ENCODE data around the gene BEX2.
A peak's percentile ranks its signal among the peaks of the same experiment; 100 is the strongest.
"Not testable (repeated sequence)": the region's sequence is repeated elsewhere in the genome, so short reads cannot be mapped to it uniquely, and the experiment has no call there.

The BEX2 gene

DNA sequence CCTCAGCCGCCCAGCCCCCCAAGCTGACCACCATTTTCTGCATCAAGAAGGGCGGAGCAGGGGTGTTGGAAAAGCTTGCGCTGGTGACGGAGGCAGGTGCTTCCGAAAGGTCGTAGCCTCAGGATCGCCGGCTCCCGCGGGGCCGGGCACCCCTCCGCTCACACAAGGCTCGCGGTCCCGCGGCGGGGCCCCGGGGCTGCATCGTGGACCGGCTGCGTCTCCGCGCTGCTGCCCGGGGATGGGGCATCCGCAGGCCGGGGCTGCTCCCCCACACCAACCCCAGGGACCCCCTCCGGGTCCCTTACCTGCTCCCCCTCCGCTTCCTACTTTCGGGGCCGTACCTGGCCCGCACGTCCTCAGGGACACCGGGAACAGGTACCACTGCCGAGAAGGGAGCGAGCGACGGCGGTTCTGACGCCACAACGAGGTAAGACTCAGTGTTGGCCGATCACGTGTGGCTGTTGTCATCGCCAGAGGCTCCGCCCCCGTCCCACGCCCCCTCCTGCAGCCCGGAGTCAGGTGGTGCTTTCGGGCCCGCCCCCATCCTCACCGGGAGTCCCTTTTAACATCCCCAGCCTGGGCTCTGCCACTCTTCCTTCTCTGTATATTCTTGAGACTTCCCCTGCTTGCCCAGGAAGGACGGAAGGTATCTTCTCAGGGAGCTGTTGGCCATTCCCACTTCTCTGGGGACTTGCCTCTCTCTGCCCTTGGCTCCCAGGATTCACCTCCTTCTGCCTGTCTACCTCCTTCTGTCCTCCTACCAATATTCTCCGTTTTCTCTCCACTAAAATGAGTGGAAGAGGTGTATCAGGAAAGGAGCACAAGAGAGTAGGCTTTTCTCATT lies at the start of gene BEX2:
BEX2 (minus strand) TSS at position 436 of the 844 bp plus-strand sequence. CDS start 1,014 bp downstream, outside the sequence.
- ATAC-seq: peak; percentile 99 to 100

DNA sequence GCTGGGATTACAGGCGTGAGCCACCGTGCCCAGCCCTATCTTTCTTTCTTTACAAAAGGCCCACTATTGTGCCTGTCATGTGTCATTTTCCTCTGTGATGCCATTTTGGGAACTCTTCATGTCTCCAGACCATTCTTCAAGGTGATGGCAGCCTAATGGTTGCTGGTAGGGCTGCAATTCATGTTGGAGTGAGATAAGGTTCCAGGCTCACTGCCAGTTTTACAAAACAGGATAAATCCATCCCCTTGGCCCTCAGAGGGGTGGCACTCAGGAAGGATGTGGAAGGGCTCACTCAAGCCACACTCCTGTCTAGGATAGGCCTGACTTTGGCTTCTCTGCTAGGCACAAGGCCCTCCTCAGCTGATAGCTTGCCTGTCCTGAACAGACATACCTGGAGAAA lies 49.3 kb upstream of the BEX2 start:
- no peak for ATAC-seq

DNA sequence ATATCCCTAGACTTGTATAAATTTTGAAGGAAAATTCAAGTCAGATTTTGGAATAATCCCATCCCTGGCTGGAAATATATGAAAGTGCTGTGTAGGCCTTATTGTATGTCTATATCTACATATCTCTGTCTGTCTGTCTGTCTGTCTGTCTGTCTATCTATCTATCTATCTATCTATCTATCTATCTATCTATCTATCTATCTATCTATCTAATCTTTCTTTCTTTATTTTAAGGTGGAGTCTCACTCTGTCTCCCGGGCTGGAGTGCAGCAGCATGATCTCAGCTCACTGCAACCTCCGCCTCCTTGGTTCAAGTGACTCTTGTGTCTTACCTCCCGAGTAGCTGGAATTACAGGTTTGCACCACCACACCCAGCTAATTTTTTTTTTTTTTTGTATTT lies 48.8 kb upstream of the BEX2 start:
- ATAC-seq: not testable (repeated sequence)

DNA sequence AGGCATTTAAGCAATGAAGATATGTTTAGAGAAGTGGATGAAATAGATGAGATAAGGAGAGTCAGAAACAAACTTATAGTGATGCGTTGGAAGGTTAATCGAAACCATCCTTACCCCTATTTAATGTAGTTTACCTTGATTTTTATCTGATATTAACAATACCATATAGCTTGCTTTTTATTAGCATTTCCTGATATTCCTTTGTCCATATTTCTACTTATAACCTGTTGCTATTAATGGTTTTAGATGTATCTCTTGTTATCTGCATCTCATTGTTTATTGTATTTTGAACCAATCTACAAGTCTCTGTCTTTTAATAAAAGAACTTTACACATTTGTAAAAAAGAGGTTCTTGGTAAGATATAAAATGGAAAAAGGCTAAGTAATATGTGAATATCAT lies 47.1 kb upstream of the BEX2 start:
- no peak for ATAC-seq

DNA sequence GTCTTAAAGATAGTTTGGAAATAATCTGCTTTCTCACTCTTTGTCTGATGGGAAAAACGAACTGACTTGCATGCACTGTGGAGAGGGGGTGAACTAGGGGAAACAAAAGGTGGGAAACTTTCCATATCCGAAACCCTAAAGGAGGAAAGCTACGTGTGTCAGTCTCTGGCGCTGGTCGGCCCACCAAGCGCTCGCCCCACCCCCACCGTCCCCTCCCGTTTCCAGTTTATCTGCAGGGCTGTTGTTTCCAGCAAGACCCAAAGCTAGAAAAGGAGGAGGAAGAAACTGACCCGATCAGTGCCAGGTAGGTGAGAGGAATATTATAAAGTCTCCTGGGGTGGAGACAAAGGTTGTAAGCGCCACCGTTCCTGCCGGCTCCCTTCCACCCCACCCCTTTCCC lies 46.1 kb upstream of the BEX2 start:
- no peak for ATAC-seq

DNA sequence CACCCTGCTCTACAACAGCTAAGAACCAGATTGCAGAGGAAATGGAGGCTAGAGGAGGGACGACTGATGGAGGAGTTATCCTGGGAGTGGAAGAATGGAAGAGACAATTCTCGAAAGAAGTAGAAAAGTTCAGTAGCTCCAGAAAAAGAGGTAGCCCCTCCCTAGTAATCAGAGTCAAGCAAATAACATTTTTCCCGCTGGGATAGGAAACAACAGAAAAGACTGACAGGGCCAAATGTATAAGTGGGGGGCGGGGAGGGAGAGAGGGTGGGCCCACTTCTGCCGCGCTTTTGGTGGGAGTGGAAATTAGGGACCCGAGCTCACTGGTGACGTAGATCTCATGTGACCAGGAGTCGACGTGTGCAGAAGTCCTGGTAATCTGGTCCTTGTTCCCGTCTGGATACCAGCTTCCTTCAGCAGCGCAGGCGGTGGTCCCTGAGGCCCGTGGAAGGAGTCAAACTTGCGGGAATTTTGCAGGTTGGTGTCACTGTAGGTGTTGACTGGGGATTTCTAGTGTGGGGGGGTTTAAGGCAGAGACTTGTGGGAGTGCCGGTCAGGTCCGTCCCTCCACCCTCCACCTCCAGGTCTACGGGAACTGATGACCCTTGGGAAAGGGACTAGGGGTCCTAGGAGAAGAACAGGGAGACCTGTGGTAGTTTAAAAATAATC lies 45.5 kb upstream of the BEX2 start, which contains the start of gene TCEAL9:
TCEAL9 (plus strand) TSS at position 377 of the 669 bp plus-strand sequence. CDS start 1,179 bp downstream, outside the sequence.
- ATAC-seq: no peak

DNA sequence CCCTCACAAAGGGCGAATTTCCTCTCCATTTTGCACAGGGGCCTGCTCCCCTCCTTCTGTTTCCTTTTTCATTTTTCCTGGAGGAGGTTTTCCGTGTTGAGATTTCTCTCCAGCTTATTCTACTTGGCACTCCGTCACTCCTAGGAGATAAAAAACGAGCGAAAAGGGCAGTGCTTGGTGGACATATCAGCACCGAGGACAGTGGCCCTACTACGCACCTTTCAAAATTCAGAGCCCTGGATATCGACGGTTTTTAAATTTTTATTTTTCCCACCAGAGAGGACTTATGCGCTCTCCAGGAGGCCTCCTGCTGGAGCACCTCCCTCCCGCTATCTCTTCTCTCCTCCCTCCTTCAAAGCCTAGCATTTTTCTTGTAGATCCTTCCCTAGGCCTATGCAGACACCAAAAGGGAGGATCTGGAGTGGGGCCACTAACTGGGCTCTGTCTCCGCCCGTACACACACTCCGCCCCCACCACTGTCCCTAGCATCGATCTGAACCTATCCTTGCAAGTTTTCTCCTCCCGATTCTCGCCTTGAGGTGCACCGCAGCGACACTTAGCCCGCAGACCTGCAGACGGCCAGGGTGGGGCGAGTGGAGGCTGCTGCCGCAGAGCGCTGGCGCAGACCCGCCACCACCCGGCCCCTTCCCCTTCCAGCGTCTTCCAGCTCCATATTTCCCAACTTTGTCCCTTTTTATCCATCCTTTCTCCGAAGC lies 37.0 kb upstream of the BEX2 start:
- no peak for ATAC-seq

DNA sequence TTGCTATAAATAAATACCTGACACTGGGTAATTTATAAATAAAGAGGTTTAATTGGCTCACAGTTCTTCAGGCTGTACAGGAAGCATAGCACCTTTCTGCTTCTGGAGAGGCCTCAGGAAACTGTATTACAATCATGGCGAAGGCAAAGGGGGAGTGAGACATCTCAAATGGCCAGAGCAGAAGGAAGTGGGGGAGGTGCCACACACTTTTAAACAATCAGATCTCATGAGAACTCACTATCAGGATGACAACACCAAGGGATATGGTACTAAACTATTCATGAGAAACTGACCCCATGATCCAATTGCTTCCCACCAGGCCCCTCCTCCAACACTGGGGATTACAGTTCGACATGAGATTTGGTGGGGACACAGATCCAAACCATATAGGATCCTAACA lies 33.8 kb upstream of the BEX2 start:
- ATAC-seq: no peak

DNA sequence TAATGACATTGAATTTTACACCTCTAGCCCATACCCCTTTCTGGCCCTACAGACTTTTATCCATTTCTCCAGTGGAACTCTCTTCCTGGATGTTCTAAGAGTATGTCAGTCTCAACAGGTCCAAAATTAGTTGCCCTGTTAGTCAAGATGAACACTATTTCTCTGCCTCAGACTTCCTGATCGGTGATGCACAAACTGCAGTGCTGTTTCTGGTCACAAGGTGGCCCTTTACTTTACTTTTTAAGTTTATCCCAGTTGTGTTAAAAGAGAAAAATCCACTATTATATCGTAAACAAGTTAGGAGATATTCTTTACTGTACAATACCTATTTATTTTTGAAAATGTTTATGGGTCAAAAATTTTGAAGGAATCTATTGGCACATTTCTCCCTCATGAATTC lies 32.3 kb upstream of the BEX2 start:
- ATAC-seq: no peak

DNA sequence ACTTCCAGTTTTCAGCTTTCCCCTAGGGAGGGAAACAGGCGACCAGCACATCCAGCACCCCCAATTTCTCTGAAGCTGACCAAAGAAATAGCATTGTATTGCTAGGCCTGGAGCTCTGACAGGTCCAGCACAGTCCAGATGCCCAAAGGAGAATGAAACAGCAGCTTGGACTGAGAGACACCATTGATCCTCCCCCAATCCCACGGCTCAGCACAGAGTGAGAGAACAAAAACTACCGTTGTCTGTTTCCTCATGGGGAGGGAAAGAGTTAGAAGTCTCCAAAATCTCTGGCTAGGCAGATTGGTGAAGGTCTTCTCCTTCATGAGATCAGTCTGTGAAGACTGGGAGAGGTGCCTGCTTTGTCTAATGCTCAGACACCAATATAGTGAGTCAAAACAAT lies 27.9 kb upstream of the BEX2 start:
- ATAC-seq: no peak

DNA sequence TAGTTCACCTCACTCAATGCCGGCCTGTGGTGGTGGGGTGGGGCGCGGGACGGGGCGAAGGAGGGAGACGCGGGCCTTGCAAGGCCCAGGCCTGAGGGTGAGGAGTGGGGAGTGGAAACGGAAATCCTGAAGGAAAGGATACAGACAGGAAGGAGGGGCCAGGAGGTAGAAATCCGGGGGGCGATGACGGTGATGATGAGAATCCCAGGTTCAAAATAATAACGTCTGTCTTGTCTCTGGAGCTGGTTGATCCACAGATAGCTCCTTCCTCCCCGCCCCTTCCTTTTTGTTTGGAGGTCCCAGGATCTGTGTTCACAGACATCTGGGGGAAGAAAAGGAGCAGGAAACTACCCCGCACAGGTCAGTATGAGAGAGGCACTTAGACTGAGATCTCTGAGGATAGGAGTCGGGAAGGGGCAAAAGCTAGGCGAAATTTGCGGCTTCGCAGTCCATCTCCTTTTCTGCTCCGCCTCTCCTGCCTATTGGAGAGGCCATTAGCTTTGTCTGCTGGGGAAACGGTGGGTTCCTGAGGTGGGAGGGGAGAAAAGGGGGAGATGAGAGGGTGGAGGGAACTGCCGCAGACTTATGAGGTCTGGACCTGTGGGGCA lies 20.0 kb upstream of the BEX2 start:
- no peak for ATAC-seq

DNA sequence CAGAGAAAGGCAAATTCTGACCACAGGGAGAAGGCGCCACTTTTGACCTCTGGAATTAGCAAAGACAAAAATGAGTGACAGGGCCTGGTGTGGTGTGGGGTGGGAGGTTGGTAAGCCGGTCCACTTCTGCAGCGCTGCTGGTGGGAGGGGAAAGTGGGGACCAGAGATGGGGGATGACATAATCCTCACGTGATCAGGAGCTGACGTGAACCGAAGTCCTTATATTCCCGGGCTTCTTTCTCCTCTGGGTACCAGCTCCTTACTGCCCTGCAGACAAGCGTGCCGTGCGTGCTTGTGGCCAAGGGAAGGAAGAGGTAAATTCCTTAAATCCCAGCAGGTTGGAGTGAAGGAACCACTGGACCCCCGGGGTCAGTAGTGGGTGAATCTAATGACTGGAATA lies 19.2 kb upstream of the BEX2 start, which contains the start of gene TCEAL7:
TCEAL7 (plus strand) TSS at position 249 of the 400 bp plus-strand sequence. CDS start 1,165 bp downstream, outside the sequence.
- no peak for ATAC-seq

DNA sequence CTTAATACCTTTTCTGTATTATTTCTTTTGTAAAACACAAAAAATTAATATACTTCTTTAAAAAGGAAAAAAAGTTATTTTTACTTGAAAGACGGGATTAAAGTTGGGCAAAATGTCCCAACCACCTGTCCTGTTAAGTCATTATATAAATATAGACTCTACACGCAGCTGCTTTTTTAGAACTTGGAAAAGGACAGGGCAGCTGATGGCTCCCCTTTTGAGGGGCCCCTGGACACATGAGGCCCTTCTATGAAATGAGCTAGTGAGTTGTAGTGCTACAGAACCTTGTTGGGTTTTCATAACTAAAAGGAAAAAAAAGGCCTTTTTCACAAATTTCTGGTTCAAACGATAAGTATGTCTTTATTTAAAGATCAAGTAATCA lies 600 bp upstream of the BEX2 start:
- ATAC-seq: no peak

DNA sequence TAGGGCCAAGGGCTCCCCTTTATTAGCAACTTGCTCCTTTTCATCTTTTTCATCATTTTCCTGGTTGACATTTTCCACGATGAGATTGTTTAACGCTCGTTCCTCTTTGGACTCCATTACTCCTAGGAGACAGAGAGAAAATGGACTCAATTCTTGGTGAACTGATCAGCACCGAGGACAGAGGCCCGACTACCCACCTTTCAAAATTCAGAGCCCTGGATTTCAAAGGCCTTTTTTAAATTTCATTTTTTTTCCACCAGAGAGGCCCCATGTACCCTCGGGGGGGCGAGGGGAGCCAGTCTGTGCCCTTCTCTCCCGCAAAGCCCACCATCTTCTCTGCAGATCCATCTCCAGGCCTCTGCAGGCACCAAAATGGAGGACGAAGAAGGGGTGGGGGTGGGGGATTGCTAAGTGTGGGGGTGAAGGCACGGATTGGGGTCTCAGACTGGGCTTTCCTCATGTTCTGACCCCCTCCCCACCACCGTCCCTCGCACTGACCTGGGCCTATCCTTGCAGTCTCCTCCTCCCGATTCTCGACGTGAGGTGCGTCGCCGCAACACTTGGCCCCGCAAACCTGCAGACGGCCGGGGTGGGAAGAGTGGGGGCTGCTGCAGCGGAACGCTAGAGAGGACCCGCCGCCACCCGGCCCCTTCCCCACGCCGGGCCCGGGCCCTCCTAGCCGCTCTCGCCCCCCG lies 783 bp downstream of the BEX2 start:
- no peak for ATAC-seq

DNA sequence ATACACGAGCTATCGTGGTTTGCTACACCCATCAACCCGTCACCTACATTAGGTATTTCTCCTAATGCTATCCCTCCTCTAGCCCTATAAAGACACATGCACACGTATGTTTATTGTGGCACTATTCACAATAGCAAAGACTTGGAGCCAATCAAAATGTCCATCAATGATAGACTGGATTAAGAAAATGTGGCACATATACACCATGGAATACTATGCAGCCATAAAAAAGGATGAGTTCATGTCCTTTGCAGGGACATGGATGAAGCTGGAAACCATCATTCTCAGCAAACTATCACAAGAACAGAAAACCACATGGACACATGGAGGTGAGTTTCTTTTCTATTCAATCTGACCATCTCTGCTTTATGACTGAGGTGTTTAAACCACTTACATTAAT lies 5.1 kb downstream of the BEX2 start:
- ATAC-seq: not testable (repeated sequence)

DNA sequence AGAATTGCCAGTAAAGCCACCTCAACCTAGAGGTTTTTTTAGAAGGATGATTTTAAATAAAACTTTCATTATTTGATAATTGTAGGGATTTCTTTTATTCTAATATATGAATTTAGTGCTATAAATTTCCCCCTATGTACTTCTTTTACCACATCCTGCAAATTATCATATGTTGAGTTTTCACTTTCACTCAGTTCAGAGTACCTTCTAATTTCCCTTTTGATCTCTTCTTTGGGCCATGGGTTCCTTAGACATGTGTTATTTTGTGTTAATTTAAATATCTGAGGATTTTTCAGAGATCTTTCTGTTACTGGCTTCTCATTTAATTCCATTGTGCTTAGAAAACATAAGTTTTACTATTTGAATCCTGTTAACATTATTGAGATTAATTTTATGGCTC lies 6.1 kb downstream of the BEX2 start:
- no peak for ATAC-seq

DNA sequence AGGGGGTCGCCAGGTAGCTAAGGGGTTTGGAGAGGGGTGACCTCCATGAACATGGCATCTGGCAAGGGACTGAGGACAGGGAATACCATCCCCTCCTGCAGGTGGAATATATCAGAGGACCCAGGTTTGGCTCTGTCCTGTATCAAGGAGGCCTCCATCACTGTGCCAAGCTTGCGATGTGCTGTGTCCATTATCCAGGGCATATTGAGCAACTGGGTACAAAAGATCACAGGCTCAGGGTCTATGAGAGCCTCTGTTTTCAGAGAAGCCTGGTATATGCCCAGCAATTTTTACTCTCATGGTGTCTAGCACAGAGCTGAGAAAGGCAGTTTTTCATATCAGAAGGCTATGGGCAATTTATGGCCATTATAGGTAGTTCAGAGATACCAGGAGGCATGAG lies 17.7 kb downstream of the BEX2 start:
- ATAC-seq: no peak

DNA sequence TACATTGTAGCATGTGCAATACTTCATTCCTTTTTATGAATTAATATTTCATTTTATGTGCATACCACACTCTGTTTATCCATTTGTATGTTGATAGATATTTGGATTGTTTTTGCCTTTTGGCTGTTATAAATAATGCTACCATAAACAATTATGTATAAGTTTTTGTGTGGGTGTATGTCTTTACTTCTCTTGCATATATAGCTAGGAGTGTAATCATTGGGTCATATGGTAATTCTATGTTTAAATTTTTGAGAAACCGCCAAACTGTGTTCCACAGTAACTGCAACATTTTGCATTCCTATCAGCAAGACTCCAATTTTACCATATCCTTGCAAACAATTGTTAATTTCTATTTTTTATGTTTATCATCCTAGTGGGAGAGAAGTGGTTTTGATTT lies 31.2 kb downstream of the BEX2 start:
- no peak for ATAC-seq

DNA sequence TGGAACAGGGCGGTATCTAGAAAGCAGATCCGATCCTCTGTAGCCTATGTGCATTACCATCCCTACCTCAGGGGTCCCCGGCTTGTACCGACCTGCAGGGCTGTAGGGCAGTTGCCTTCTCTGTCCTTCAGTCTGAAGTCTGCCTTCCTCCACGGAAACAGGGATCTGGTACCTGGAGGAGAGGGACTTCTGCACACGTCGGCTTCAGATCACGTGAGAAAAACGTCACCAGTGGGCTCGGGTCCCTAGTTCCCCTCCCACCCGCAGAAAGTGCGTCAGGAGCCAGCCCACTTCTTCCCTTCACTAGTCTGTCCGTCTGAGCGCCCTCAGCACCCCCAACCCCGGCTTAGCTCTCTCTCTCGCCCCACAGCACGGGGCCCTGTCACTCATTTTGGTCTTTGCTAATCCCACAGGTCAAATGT lies 34.2 kb downstream of the BEX2 start, which contains the start of gene TCEAL5:
TCEAL5 (minus strand) TSS at position 170 of the 422 bp plus-strand sequence. CDS start 2,187 bp downstream, outside the sequence.
- no peak for ATAC-seq

DNA sequence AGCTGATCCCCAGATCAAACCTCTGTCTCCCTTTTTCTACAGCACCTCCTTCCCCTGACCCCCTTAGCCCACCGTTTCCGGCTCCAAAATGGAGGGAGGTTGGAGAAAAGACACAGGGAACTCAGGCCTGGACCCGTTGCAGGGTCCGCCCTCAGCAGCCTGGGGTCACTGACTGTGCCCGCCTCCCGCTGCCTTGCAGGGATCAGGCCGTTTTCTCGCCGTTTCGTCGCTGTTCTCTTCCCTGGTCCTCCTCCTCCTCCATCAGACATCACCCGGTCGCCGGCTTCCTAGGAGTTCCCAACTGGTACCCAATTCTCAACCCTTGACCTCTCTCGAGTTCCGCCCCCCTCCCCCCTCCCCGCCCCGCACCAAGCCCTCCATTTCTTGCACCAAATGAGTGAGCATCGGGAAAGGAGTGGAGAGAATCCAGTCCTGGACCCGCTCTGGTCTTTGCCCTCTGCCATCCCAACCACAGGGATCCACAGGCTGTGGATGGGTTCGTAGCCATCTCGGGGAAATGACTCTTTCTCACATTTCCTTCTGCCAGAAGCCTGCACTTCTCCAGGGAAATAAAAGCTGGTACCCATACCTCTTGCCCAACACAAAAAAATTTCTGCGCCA lies 34.7 kb downstream of the BEX2 start:
- ATAC-seq: no peak

DNA sequence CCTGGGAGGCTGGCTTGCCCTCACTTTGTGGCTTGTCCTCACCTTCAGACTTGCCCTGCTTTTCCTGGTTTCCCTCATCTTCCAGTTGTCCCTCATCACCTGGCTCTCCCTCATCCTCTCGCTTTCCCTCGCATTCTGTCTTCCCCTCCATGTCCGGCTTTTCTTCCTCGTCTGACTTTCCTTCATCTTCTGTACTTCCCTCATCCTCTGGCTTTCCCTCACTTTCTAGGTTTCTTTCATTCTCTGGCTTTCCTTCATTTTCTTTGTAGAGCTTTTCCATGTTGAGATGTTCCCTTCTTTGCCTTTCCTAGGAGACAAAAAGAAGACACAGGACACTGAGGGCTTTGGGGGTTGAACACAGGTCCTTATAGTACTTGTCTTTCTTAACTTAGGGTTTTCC lies 36.5 kb downstream of the BEX2 start:
- no peak for ATAC-seq
